PC-9 (cell line): Measurements from ENCODE around the gene ZNF556.

ENCODE experiments used
- EZH2 ChIP-seq: fragments of 200-600 bp; sonication (generic); IDR thresholded peaks from 2 replicates; pipeline ENCODE4 v1.8.0; 2017; ENCODE audit warnings: antibody characterized with exemption, low read depth
- TF ChIP-seq, protein P1 (sequence below): fragments of 200-600 bp; sonication (generic); conservative IDR thresholded peaks from 2 replicates; pipeline ENCODE4 v1.6.1; 2017; ENCODE audit warnings: mixed run types, antibody characterized with exemption, mild to moderate bottlenecking, moderate library complexity

DNA sequence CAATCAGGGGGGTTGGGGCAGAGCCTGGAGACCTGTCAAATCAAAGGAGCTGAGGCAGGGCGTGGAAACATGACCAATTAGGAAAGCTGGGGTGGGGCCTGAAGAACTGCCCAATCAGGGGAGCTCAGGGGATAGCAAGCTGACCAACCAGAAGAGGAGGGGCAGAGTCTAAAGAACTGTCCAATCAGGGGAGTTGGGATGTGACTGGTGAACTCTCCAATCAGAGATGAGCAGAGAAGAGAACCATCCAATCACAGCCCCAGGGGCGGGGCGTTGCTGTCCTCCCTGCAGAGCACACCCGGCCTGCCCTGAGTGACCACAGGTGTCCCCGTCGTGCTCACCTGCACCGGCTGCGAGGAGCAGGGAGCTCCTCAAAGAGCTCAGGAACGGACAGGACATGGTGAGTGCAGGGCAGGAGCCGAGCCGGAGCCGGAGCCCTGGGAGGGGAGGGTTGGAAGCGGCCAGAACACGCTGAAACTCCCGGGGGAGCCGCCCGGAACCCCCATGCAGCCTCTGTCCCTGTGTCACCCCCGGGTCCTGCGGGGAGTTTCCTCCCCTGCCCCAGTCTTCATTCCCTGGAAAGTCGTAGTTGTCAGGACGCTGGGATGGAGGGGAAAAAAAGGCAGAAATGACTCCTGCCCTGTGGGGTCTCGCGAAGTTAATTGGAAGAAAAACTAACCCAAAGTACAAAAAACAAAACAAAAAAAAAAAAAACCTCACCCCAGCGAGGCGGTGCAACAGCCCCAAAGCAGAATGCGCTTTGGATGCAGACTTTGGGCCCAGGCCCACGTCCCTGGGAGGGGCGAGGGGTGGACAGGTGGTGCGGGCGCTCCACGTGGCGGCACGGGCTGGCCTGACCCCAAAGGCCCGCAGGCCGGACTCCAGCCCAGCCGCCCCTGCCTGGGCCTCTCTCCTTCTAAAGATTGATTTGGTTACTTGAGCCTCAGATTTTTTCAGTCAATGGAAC lies at the start of gene ZNF556:
- TF ChIP-seq, protein P1, sequence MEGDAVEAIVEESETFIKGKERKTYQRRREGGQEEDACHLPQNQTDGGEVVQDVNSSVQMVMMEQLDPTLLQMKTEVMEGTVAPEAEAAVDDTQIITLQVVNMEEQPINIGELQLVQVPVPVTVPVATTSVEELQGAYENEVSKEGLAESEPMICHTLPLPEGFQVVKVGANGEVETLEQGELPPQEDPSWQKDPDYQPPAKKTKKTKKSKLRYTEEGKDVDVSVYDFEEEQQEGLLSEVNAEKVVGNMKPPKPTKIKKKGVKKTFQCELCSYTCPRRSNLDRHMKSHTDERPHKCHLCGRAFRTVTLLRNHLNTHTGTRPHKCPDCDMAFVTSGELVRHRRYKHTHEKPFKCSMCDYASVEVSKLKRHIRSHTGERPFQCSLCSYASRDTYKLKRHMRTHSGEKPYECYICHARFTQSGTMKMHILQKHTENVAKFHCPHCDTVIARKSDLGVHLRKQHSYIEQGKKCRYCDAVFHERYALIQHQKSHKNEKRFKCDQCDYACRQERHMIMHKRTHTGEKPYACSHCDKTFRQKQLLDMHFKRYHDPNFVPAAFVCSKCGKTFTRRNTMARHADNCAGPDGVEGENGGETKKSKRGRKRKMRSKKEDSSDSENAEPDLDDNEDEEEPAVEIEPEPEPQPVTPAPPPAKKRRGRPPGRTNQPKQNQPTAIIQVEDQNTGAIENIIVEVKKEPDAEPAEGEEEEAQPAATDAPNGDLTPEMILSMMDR = no peak
- TF ChIP-seq EZH2 = no peak
